ENCODE results near the gene FAN1.
"Not testable (repeated sequence)": the region's sequence is repeated elsewhere in the genome, so short reads cannot be mapped to it uniquely, and the experiment has no call there.

FAN1 gene

GRCh38 chr15:30903497-30904187 is at the start of gene FAN1:
TSS of gene FAN1 (plus strand) at chr15:30903915. CDS start at chr15:30904664, 749 bp downstream.
- DNase-seq: peak; percentile 85 to 91

- no peak for DNase-seq
Observed at GRCh38 chr15:30859091-30859874, 44.4 kb upstream of the FAN1 start.

GRCh38 chr15:30865257-30865656 is 38.5 kb upstream of the FAN1 start:
- peak in 1 of 2 experiments; percentile 45 for DNase-seq

- no peak for DNase-seq
Observed at GRCh38 chr15:30870681-30871080, 33.0 kb upstream of the FAN1 start.

GRCh38 chr15:30872341-30872748 is 31.4 kb upstream of the FAN1 start:
- no peak for DNase-seq

- DNase-seq: no peak
Observed at GRCh38 chr15:30877070-30877469, 26.6 kb upstream of the FAN1 start.

- no peak for DNase-seq
Observed at GRCh38 chr15:30878515-30878914, 25.2 kb upstream of the FAN1 start.

- no peak for DNase-seq
Observed at GRCh38 chr15:30882849-30883433, 20.8 kb upstream of the FAN1 start.

GRCh38 chr15:30883666-30884065 is 20.0 kb upstream of the FAN1 start:
- DNase-seq: not testable (repeated sequence)

- DNase-seq: no peak
Observed at GRCh38 chr15:30885814-30886213, 17.9 kb upstream of the FAN1 start.

- no peak for DNase-seq
Observed at GRCh38 chr15:30889196-30889595, 14.5 kb upstream of the FAN1 start.

- no peak for DNase-seq
Observed at GRCh38 chr15:30895461-30896210, 8.1 kb upstream of the FAN1 start.

GRCh38 chr15:30896211-30896606 is 7.5 kb upstream of the FAN1 start:
- DNase-seq: no peak

- no peak for DNase-seq
Observed at GRCh38 chr15:30901889-30902288, 1.8 kb upstream of the FAN1 start.

GRCh38 chr15:30904812-30905211 is 1.1 kb downstream of the FAN1 start:
- DNase-seq: no peak

GRCh38 chr15:30905821-30906220 is 2.1 kb downstream of the FAN1 start:
- no peak for DNase-seq

GRCh38 chr15:30906366-30906765 is 2.7 kb downstream of the FAN1 start:
- no peak for DNase-seq

GRCh38 chr15:30913761-30914160 is 10.0 kb downstream of the FAN1 start:
- DNase-seq: no peak

GRCh38 chr15:30917013-30917412 is 13.3 kb downstream of the FAN1 start:
- no peak for DNase-seq

GRCh38 chr15:30917675-30918074 is 14.0 kb downstream of the FAN1 start:
- no peak for DNase-seq

- DNase-seq: no peak
Observed at GRCh38 chr15:30918366-30918765, 14.7 kb downstream of the FAN1 start.

- DNase-seq: no peak
Observed at GRCh38 chr15:30919877-30920550, 16.3 kb downstream of the FAN1 start.

GRCh38 chr15:30921106-30921505 is 17.4 kb downstream of the FAN1 start:
- no peak for DNase-seq

Measured in SHP77 (cell line).